ENCODE data around the gene ZFP36L2.

- TF ChIP-seq POLR2AphosphoS5 (IDR thresholded peaks at IDR 0.05) (peak; percentile 45), EP300 (IDR thresholded peaks at IDR 0.05) (no peak), POLR2A (IDR thresholded peaks at IDR 0.05) (no peak)
- TF ChIP-seq, protein P1, sequence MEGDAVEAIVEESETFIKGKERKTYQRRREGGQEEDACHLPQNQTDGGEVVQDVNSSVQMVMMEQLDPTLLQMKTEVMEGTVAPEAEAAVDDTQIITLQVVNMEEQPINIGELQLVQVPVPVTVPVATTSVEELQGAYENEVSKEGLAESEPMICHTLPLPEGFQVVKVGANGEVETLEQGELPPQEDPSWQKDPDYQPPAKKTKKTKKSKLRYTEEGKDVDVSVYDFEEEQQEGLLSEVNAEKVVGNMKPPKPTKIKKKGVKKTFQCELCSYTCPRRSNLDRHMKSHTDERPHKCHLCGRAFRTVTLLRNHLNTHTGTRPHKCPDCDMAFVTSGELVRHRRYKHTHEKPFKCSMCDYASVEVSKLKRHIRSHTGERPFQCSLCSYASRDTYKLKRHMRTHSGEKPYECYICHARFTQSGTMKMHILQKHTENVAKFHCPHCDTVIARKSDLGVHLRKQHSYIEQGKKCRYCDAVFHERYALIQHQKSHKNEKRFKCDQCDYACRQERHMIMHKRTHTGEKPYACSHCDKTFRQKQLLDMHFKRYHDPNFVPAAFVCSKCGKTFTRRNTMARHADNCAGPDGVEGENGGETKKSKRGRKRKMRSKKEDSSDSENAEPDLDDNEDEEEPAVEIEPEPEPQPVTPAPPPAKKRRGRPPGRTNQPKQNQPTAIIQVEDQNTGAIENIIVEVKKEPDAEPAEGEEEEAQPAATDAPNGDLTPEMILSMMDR (IDR thresholded peaks at IDR 0.05) = no peak
Measured at GRCh38 chr2:43225788-43226557, 433 bp downstream of the ZFP36L2 start.

Data from gastroesophageal sphincter (tissue), 3 donors.